Liver (tissue), 3 donors: Measurements from ENCODE around the gene CETN3.

Experiments
- ATF3 ChIP-seq: IDR thresholded peaks from 2 replicates; pipeline ENCODE4 v1.6.1; 2016; ENCODE audit warnings: antibody characterized with exemption
- CTCF ChIP-seq: fragments of 150-350 bp; IDR thresholded peaks from 2 replicates; pipeline ENCODE4 v1.5.1; 2017; ENCODE audit warnings: improper control_type of control experiment, low read depth, low read length; ENCODE audit not compliant: missing input control
- EGR1 ChIP-seq, 2 donors: IDR thresholded peaks; 2 replicates each; pipeline ENCODE4 v1.6.1; 2016 to 2018; ENCODE audit warnings: antibody characterized with exemption in 2 of 2, low read depth in 2 of 2
- GABPA ChIP-seq, 2 donors: IDR thresholded peaks in 1 of 2; conservative IDR thresholded peaks in 1 of 2; 2 replicates each; pipeline ENCODE4 v1.6.1; 2016; ENCODE audit warnings: antibody characterized with exemption in 2 of 2, mild to moderate bottlenecking in 1 of 2, moderate library complexity in 1 of 2
- JUND ChIP-seq, 2 donors: IDR thresholded peaks; 2 replicates each; pipeline ENCODE4 v1.6.1; 2016; ENCODE audit warnings: antibody characterized with exemption in 2 of 2
- MAX ChIP-seq: IDR thresholded peaks from 2 replicates; pipeline ENCODE4 v1.6.1; 2016; ENCODE audit warnings: antibody characterized with exemption
- RAD21 ChIP-seq, 2 donors: IDR thresholded peaks; 2 replicates each; pipeline ENCODE4 v1.6.1; 2016; ENCODE audit warnings: antibody characterized with exemption in 2 of 2, mild to moderate bottlenecking in 2 of 2
- REST ChIP-seq: IDR thresholded peaks from 2 replicates; pipeline ENCODE4 v1.6.1; 2016; ENCODE audit warnings: antibody characterized with exemption, mild to moderate bottlenecking
- SP1 ChIP-seq: IDR thresholded peaks from 2 replicates; pipeline ENCODE4 v1.6.1; 2018; ENCODE audit warnings: antibody characterized with exemption, mild to moderate bottlenecking
- TAF1 ChIP-seq: conservative IDR thresholded peaks from 2 replicates; pipeline ENCODE4 v1.6.1; 2016; ENCODE audit warnings: antibody characterized with exemption, mild to moderate bottlenecking
- YY1 ChIP-seq: IDR thresholded peaks from 2 replicates; pipeline ENCODE4 v1.6.1; 2016; ENCODE audit warnings: antibody characterized with exemption, mild to moderate bottlenecking
- donor health status: healthy.
- donor health status: healthy.

- TF ChIP-seq CTCF, result no peak
- no peak for TF ChIP-seq MAX
- TF ChIP-seq RAD21 (IDR thresholded peaks at IDR 0.05), result no peak
- no peak for TF ChIP-seq ATF3
- no peak for TF ChIP-seq YY1
- TF ChIP-seq EGR1 (IDR thresholded peaks at IDR 0.05; ENCODE audit: low read depth in 2 of 2), result no peak
- TF ChIP-seq JUND (IDR thresholded peaks at IDR 0.05), result no peak
- no peak for TF ChIP-seq SP1
- no peak for TF ChIP-seq GABPA (IDR thresholded peaks at IDR 0.05 in 1 of 2, conservative IDR thresholded peaks at IDR 0.05 in 1 of 2)
- TF ChIP-seq REST, result no peak
- no peak for TF ChIP-seq TAF1
Observed at GRCh38 chr5:90381213-90381929, 28.2 kb downstream of the CETN3 start.
